Mesothelial cell of epicardium (in vitro differentiated cells): Measurements from ENCODE around the gene ANKRD10. TPM values are rescaled to one million over a fixed set of nuclear protein-coding genes. Genes with fewer than 3 reads are reported as not detected.

Experiments used
- DNase-seq, 2 experiments: peaks; one replicate each; pipeline ENCODE4 v3.0.0; 2021; ENCODE audit warnings: low spot score in 2 of 2; ENCODE audit not compliant: unreplicated experiment in 2 of 2
- H3K27ac Mint-ChIP-seq: 2 replicates; pipeline ENCODE4 v1.8.0; 2021; ENCODE audit warnings: mixed read lengths
- H3K27me3 Mint-ChIP-seq: 2 replicates; pipeline ENCODE4 v1.8.0; 2021; ENCODE audit warnings: low read depth, mixed read lengths
- H3K36me3 Mint-ChIP-seq: 2 replicates; pipeline ENCODE4 v1.8.0; 2021; ENCODE audit warnings: mixed read lengths
- H3K4me1 Mint-ChIP-seq: 2 replicates; pipeline ENCODE4 v1.8.0; 2021; ENCODE audit warnings: mixed read lengths
- H3K4me3 Mint-ChIP-seq: 2 replicates; pipeline ENCODE4 v1.8.0; 2021; ENCODE audit warnings: mild to moderate bottlenecking, moderate library complexity, mixed read lengths
- H3K9me3 Mint-ChIP-seq: 2 replicates; pipeline ENCODE4 v1.8.0; 2021; ENCODE audit warnings: mixed read lengths
- total RNA-seq: library from RNA; stranded (reverse); gene quantifications from 3 replicates; pipeline ENCODE4 v1.2.1, GENCODE V29; 2021
- TF ChIP-seq, protein P1 (sequence below): fragments of 200-600 bp; sonication (generic); IDR thresholded peaks from one replicate; pipeline ENCODE4 v1.5.0; 2021; ENCODE audit warnings: antibody characterized with exemption; ENCODE audit not compliant: unreplicated experiment

The ANKRD10 gene
- total RNA-seq, 1 donor from 2014 or later = 258 TPM

DNA sequence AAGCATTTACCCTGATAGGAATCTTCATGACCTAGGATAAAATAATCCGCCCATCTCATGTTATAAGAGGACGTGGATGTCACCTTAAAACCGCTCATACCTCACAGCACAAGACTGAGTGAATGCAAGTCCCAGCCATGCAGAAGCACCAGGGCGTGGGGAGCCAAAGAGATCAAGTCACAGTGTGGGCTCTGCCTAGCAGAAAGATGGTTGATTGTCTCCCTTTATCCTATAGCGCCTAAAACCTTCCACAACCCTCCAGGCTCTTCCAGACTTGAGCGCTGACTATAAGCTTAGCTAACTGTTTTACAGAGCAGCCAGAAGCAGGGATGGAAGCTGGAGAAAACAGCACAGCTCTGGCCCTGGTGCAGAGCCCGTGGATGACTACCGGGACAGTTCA is 6.8 kb upstream of the ANKRD10 start:
- no peak overlapping the region for H3K4me3 Mint-ChIP-seq
- TF ChIP-seq, protein P1, sequence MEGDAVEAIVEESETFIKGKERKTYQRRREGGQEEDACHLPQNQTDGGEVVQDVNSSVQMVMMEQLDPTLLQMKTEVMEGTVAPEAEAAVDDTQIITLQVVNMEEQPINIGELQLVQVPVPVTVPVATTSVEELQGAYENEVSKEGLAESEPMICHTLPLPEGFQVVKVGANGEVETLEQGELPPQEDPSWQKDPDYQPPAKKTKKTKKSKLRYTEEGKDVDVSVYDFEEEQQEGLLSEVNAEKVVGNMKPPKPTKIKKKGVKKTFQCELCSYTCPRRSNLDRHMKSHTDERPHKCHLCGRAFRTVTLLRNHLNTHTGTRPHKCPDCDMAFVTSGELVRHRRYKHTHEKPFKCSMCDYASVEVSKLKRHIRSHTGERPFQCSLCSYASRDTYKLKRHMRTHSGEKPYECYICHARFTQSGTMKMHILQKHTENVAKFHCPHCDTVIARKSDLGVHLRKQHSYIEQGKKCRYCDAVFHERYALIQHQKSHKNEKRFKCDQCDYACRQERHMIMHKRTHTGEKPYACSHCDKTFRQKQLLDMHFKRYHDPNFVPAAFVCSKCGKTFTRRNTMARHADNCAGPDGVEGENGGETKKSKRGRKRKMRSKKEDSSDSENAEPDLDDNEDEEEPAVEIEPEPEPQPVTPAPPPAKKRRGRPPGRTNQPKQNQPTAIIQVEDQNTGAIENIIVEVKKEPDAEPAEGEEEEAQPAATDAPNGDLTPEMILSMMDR = no peak
- H3K27ac Mint-ChIP-seq = no peak overlapping the region
- H3K36me3 Mint-ChIP-seq = no peaks in the 10 kb centered on the region
- H3K27me3 Mint-ChIP-seq = peaks cover 19% of the 10 kb centered on the region
- no peak for DNase-seq
- peaks cover 3% of the 10 kb centered on the region for H3K4me1 Mint-ChIP-seq
- no peaks in the 10 kb centered on the region for H3K9me3 Mint-ChIP-seq

DNA sequence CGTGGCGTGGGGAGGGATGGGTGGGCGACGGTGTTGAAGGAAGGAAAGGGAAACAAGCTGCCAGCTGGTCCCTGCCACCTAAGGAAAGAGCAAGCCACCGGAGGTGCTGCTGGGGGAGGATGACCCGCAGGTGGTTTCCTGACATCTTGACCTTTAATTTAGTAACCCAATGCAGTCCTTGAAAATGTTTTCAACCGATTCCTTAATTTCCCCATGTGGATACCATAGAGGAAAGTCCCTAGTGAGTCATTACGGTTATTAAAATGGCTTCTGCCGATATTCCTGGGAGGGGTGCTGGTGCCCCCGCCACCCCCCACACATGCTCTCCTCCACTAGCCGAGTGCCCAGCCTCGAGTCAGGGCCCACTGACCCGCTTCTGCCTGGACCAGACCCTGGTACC is 6.3 kb upstream of the ANKRD10 start:
- Mint-ChIP-seq H3K4me1 (peaks cover 8% of the 10 kb centered on the region), H3K27ac (no peak overlapping the region), H3K4me3 (no peak overlapping the region), H3K27me3 (peaks cover 19% of the 10 kb centered on the region), H3K36me3 (no peaks in the 10 kb centered on the region), H3K9me3 (no peaks in the 10 kb centered on the region)
- no peak for DNase-seq
- TF ChIP-seq, protein P1 = no peak

DNA sequence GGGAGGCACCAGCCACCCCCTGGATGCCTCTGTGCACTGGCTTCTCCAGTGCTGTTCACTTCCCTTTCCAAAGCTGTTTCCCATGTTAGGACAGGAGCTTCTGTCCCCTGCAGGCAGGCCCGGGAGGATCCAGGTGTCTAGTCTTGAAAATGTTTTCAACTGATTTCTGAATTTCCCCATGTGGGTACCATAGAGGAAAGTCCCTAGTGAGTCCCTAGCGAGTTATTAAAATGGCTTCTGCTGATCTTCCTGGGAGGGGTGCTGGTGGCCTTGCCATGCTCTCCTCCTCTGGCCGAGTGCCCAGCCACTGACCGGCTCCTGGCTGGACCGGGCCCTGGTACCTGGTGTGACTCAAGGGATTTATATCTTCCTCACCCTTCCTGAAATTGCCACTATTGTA is 5.2 kb upstream of the ANKRD10 start:
- H3K36me3 Mint-ChIP-seq = no peaks in the 10 kb centered on the region
- H3K27me3 Mint-ChIP-seq = peaks cover 19% of the 10 kb centered on the region
- no peak overlapping the region for H3K4me3 Mint-ChIP-seq
- H3K9me3 Mint-ChIP-seq = no peaks in the 10 kb centered on the region
- DNase-seq = no peak
- TF ChIP-seq, protein P1 = no peak
- H3K27ac Mint-ChIP-seq = no peak overlapping the region
- peaks cover 10% of the 10 kb centered on the region for H3K4me1 Mint-ChIP-seq

DNA sequence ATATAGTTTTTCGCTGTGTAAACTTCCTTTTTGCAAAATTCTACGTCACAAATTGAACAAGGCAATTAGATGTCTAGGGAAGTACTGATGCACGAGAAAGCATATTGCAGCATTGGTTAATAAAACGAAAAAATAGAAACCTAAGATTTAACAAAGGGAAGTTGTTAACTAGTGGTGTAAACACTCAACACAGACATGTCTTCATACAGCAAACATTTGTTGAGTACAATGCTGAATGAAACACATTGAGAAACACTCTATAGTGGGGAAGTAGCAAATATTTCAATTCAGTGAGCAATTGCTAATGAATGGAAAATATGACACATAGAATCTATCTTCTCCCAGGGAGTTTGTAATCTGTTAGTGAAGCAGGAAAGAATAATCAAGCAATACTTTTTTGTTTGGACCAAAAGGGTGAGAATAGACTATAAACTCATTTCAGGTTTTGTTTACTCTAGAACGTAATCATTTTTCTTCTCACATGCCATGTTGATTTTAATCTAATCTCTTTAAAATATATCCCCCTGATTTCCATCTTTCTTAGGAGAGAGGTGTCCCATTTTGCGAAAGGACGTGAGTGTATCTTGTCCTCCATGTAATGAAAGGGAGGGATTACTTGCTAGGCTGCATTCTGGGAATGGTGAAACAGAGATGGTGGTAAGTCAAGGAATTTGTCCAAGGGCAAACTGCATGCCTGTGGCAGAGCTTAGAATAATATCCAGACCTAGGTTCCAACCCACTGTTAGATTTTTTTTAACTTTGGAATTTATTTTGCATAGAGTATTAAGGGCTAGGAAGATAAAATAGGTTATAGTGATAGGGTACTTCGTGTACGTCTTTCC is 1.7 kb upstream of the ANKRD10 start:
- Mint-ChIP-seq H3K36me3 (no peaks in the 10 kb centered on the region), H3K9me3 (no peaks in the 10 kb centered on the region), H3K27ac (peak overlapping the region; percentile 71), H3K4me3 (peak overlapping the region; percentile 75), H3K4me1 (peaks cover 32% of the 10 kb centered on the region), H3K27me3 (peaks cover 2% of the 10 kb centered on the region)
- no peak for DNase-seq
- TF ChIP-seq, protein P1 = no peak

DNA sequence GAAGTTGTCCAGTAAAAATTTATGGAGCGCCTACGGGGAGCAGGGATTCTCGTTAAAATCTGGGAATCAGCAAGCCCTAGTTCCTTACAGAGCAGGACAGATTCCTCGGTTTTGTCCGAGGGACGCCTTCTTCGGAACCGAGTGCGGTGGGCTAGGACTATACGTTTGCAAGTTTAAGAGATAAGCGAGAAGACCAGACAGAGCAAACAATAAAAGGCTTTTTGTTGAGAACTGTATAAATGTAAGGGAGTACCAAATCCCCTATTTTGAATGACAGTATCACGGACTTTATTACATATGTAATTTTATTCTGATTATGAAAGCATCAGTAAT is 971 bp upstream of the ANKRD10 start:
- TF ChIP-seq, protein P1 = no peak
- H3K9me3 Mint-ChIP-seq = no peaks in the 10 kb centered on the region
- H3K36me3 Mint-ChIP-seq = no peaks in the 10 kb centered on the region
- peak overlapping the region; percentile 93 for H3K27ac Mint-ChIP-seq
- peak overlapping the region; percentile 75 for H3K4me3 Mint-ChIP-seq
- no peaks in the 10 kb centered on the region for H3K27me3 Mint-ChIP-seq
- peaks cover 35% of the 10 kb centered on the region for H3K4me1 Mint-ChIP-seq
- DNase-seq = no peak
